Neuronal stem cell (in vitro differentiated cells): Measurements from ENCODE around the gene MTA3.
"Not testable (repeated sequence)": the region's sequence is repeated elsewhere in the genome, so short reads cannot be mapped to it uniquely, and the experiment has no call there.

Experiments used
- DNase-seq: peaks from one replicate; pipeline ENCODE4 v3.0.0-alpha.2; 2013; ENCODE audit warnings: low spot score
- H2AFZ ChIP-seq: one replicate; pipeline ENCODE4 v1.6.1; 2013; ENCODE audit warnings: mild to moderate bottlenecking, low read length, inconsistent platforms
- H2AK5ac ChIP-seq: 2 replicates; pipeline ENCODE4 v1.6.1; 2013; ENCODE audit warnings: low read depth, mild to moderate bottlenecking, inconsistent platforms, low read length, moderate library complexity, mixed read lengths
- H2BK120ac ChIP-seq: 2 replicates; pipeline ENCODE4 v1.6.1; 2013; ENCODE audit warnings: low read depth, mild to moderate bottlenecking, inconsistent platforms, low read length, moderate library complexity, mixed read lengths
- H2BK12ac ChIP-seq: one replicate; pipeline ENCODE4 v1.6.1; 2013; ENCODE audit warnings: low read length, inconsistent platforms
- H2BK15ac ChIP-seq: 2 replicates; pipeline ENCODE4 v1.6.1; 2013; ENCODE audit warnings: mild to moderate bottlenecking, low read length, inconsistent platforms, mixed read lengths
- H2BK5ac ChIP-seq: one replicate; pipeline ENCODE4 v1.6.1; 2013; ENCODE audit warnings: inconsistent platforms, mild to moderate bottlenecking, low read length, moderate library complexity
- H3K14ac ChIP-seq: one replicate; pipeline ENCODE4 v1.6.1; 2013; ENCODE audit warnings: low read length, inconsistent platforms
- H3K18ac ChIP-seq: 2 replicates; pipeline ENCODE4 v1.6.1; 2013; ENCODE audit warnings: low read length, inconsistent platforms
- H3K23ac ChIP-seq: 2 replicates; pipeline ENCODE4 v1.6.1; 2013; ENCODE audit warnings: low read depth, mild to moderate bottlenecking, mixed read lengths, low read length, inconsistent platforms; ENCODE audit not compliant: poor library complexity
- H3K27ac ChIP-seq: replicated peaks from 3 replicates; pipeline ENCODE4 v1.5.1; 2013; ENCODE audit warnings: low read length, inconsistent platforms
- H3K27me3 ChIP-seq, 3 experiments: 2 replicates each; pipeline ENCODE4 v1.6.1; 2013; ENCODE audit warnings: low read length in 3 of 3, mild to moderate bottlenecking in 2 of 3, inconsistent platforms in 1 of 3, low read depth in 1 of 3, mixed read lengths in 1 of 3, moderate library complexity in 1 of 3; ENCODE audit not compliant: control insufficient read depth in 3 of 3, insufficient read depth in 3 of 3
- H3K36me3 ChIP-seq, 2 donors: replicated peaks in 1 of 2; 2 replicates each; pipeline ENCODE4 v1.6.1; 2013; ENCODE audit warnings: low read length in 2 of 2; ENCODE audit not compliant: control insufficient read depth in 2 of 2, insufficient read depth in 2 of 2
- H3K4ac ChIP-seq: 2 replicates; pipeline ENCODE4 v1.6.1; 2013; ENCODE audit warnings: inconsistent platforms, mild to moderate bottlenecking, low read length, moderate library complexity
- H3K4me1 ChIP-seq, 2 donors: 1 replicate in 1 of 2; 2 replicates in 1 of 2; pipeline ENCODE4 v1.6.1; 2013; ENCODE audit warnings: low read length in 2 of 2, low read depth in 1 of 2; ENCODE audit not compliant: control insufficient read depth in 2 of 2, insufficient read depth in 1 of 2
- H3K4me2 ChIP-seq: one replicate; pipeline ENCODE4 v1.6.1; 2013; ENCODE audit warnings: mild to moderate bottlenecking, low read length, inconsistent platforms; ENCODE audit not compliant: insufficient read depth, poor library complexity, severe bottlenecking
- H3K4me3 ChIP-seq, 2 donors: 2 replicates each; pipeline ENCODE4 v1.5.1; 2013; ENCODE audit warnings: low read length in 2 of 2, mild to moderate bottlenecking in 2 of 2, inconsistent platforms in 1 of 2, moderate library complexity in 1 of 2
- H3K79me1 ChIP-seq: one replicate; pipeline ENCODE4 v1.6.1; 2013; ENCODE audit warnings: low read depth, mild to moderate bottlenecking, inconsistent platforms, low read length, moderate library complexity
- H3K9ac ChIP-seq: one replicate; pipeline ENCODE4 v1.6.1; 2013; ENCODE audit warnings: mild to moderate bottlenecking, low read depth, low read length, inconsistent platforms; ENCODE audit not compliant: poor library complexity
- H3K9me3 ChIP-seq, 2 donors: replicated peaks in 1 of 2; 2 replicates each; pipeline versions ENCODE3 to v1.6.1; 2013; ENCODE audit warnings: low read length in 2 of 2, mild to moderate bottlenecking in 2 of 2, inconsistent platforms in 1 of 2, low read depth in 1 of 2, mixed read lengths in 1 of 2, moderate library complexity in 1 of 2; ENCODE audit not compliant: control insufficient read depth in 2 of 2, insufficient read depth in 1 of 2
- H4K8ac ChIP-seq: one replicate; pipeline ENCODE4 v1.6.1; 2013; ENCODE audit warnings: low read depth, mild to moderate bottlenecking, inconsistent platforms, low read length, moderate library complexity
- H4K91ac ChIP-seq: one replicate; pipeline ENCODE4 v1.6.1; 2013; ENCODE audit warnings: low read length, low read depth, mild to moderate bottlenecking, inconsistent platforms; ENCODE audit not compliant: poor library complexity
- WGBS, 2 donors: extraction: QIAGEN DNeasy Blood & Tissue Kit; methylation state at CpG; one replicate each; pipeline ENCODE4 v1.1.7; 2013; ENCODE audit warnings: missing lambda C conversion rate in 2 of 2, mixed read lengths in 1 of 2; ENCODE audit not compliant: insufficient read length in 2 of 2, insufficient replicate concordance in 1 of 2; ENCODE audit errors: extremely low coverage in 2 of 2; 5-methylcytosine and 5-hydroxymethylcytosine counted together

Gene MTA3

DNA sequence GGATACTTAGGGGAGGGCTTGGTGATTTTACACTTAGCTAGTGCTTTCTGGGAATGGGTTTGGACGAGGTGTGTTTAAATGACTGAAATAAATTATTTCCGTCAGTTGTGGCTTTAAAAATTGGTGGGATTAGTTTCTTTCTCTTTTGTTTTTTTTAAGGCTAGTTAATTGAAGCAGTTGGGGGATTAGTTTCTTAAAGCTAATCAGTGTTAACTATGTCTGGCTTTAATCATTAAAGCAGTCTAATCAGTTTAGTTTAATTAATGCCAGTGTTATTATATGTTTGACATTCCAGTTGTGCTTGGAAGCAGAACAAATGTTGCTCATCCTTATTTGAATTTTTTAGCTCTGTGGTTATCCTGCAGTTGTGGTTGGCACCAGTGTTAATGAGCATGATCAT, 10.2 kb downstream of the MTA3 start:
- Histone ChIP-seq H2AK5ac (no peak overlapping the region), H2AFZ (no peak overlapping the region), H2BK12ac (no peak overlapping the region), H3K14ac (no peak overlapping the region), H2BK120ac (no peak overlapping the region), H3K27me3 (no peaks in the 10 kb centered on the region), H3K36me3 (peaks cover 16 to 79% of the 10 kb centered on the region in 2 donors), H3K4ac (no peak overlapping the region), H3K9me3 (no peaks in the 10 kb centered on the region), H4K91ac (no peak overlapping the region), H3K9ac (no peak overlapping the region), H2BK5ac (no peak overlapping the region), H4K8ac (no peak overlapping the region), H3K23ac (no peak overlapping the region), H3K4me2 (no peak overlapping the region), H3K4me3 (no peak overlapping the region), H3K4me1 (peaks cover 0 to 2% of the 10 kb centered on the region in 2 donors), H3K27ac (no peak overlapping the region), H2BK15ac (no peak overlapping the region), H3K79me1 (peaks cover 2% of the 10 kb centered on the region), H3K18ac (no peak overlapping the region)
- WGBS, 2 donors, result no CpG with 5 or more reads among the region's 2 CpGs
- no peak for DNase-seq

DNA sequence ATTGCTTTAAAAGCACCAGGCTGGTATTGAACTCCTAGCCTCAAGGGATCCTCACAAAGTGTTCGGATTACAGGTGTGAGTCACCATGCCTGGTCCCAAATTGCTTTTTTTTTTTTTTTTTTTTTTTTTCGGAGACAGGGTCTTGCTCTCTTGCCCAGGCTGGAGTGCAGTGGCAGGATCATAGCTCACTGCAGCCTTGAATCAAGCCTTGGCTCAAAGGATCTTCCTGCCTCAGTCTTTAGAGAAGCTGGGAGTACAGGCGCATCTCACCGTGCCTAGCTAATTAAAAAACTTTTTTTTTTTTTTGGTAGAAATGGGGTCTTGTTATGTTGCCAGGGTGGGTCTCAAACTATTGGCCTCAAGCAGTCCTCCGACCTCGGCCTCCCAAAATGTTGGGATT, 12.8 kb downstream of the MTA3 start:
- Histone ChIP-seq H3K27ac (no peak overlapping the region), H3K27me3 (no peaks in the 10 kb centered on the region), H4K91ac (no peak overlapping the region), H2BK15ac (no peak overlapping the region), H3K14ac (no peak overlapping the region), H3K4me3 (no peak overlapping the region), H3K9me3 (no peaks in the 10 kb centered on the region), H2AK5ac (no peak overlapping the region), H3K36me3 (peaks cover 16 to 81% of the 10 kb centered on the region in 2 donors), H3K4ac (no peak overlapping the region), H3K23ac (no peak overlapping the region), H2AFZ (no peak overlapping the region), H4K8ac (no peak overlapping the region), H3K18ac (no peak overlapping the region), H3K4me2 (no peak overlapping the region), H2BK12ac (no peak overlapping the region), H2BK5ac (no peak overlapping the region), H3K9ac (no peak overlapping the region), H2BK120ac (no peak overlapping the region), H3K4me1 (peaks cover 0 to 2% of the 10 kb centered on the region in 2 donors), H3K79me1 (peaks cover 3% of the 10 kb centered on the region)
- WGBS, 2 donors, result no CpG with 5 or more reads among the region's 6 CpGs
- no peak for DNase-seq

- H3K36me3 ChIP-seq, result peaks cover 14 to 77% of the 10 kb centered on the region in 2 donors
- H3K27me3 ChIP-seq, result not testable (repeated sequence)
Measured at GRCh38 chr2:42584628-42585027, 16.2 kb downstream of the MTA3 start.

GRCh38 chr2:42585779-42586178, 17.3 kb downstream of the MTA3 start:
- Histone ChIP-seq H4K91ac (no peak overlapping the region), H2BK15ac (no peak overlapping the region), H3K18ac (no peak overlapping the region), H3K14ac (no peak overlapping the region), H2AK5ac (no peak overlapping the region), H3K27me3 (no peaks in the 10 kb centered on the region), H3K23ac (no peak overlapping the region), H3K9me3 (no peaks in the 10 kb centered on the region), H3K9ac (no peak overlapping the region), H3K79me1 (peaks cover 3% of the 10 kb centered on the region), H3K4me3 (no peak overlapping the region), H3K4ac (no peak overlapping the region), H3K36me3 (peaks cover 8 to 75% of the 10 kb centered on the region in 2 donors), H3K4me2 (no peak overlapping the region), H2BK5ac (no peak overlapping the region), H3K4me1 (peaks cover 0 to 2% of the 10 kb centered on the region in 2 donors), H2AFZ (no peak overlapping the region), H2BK120ac (no peak overlapping the region), H4K8ac (no peak overlapping the region), H3K27ac (no peak overlapping the region), H2BK12ac (no peak overlapping the region)
- DNase-seq, result no peak
- WGBS, 2 donors, result no CpG with 5 or more reads among the region's 4 CpGs

More at GRCh38 chr2:42584628-42585027, 16.2 kb downstream of the MTA3 start:
- peak overlapping the region; percentile 60 for H3K9ac ChIP-seq
- H4K91ac ChIP-seq, H4K8ac ChIP-seq, H3K4me2 ChIP-seq, H3K79me1 ChIP-seq, H3K27ac ChIP-seq, H3K23ac ChIP-seq, DNase-seq, H2BK5ac ChIP-seq, H3K4me1 ChIP-seq, H3K9me3 ChIP-seq, H2AFZ ChIP-seq, H3K4me3 ChIP-seq, H3K14ac ChIP-seq, H3K4ac ChIP-seq, H3K18ac ChIP-seq, H2BK120ac ChIP-seq, H2BK12ac ChIP-seq, H2BK15ac ChIP-seq, H2AK5ac ChIP-seq: not testable (repeated sequence)
- no CpG with 5 or more reads among the region's 3 CpGs for WGBS, 2 donors
